A549 (cell line): ENCODE results near the gene CDC26. TPM values are rescaled to one million over a fixed set of nuclear protein-coding genes. Genes with fewer than 3 reads are reported as not detected.
"Not testable (repeated sequence)": the region's sequence is repeated elsewhere in the genome, so short reads cannot be mapped to it uniquely, and the experiment has no call there.

Source experiments
- ATAC-seq, 2 experiments: fragments of 200-7000 bp in 1 of 2; fragments of >200 bp in 1 of 2; cut with Nextera tagmentation in 1 of 2; cut with Tn5 transposase in 1 of 2; 3 replicates each; pipeline versions ENCODE4 v1.8.0 to v1.9.1; 2018 to 2020; ENCODE audit warnings: mild to moderate bottlenecking in 1 of 2, moderate library complexity in 1 of 2
- CTCF ChIA-PET: fragments of 300-600 bp; sonication (Branson Sonifier 250); formaldehyde crosslinking; extraction: SDS; loops from one replicate; lab custom pipeline; 2021; ENCODE audit warnings: antibody characterized with exemption, inconsistent platforms; lab: Yijun Ruan, JAX
- POLR2A ChIA-PET: fragments of 350-600 bp; formaldehyde crosslinking; extraction: SDS; loops from one replicate; lab custom pipeline; 2021; ENCODE audit warnings: antibody characterized with exemption, inconsistent platforms; lab: Yijun Ruan, JAX
- DNase-seq, 2 experiments: peaks; one replicate each; pipeline versions ENCODE4 v3.0.0 to v3.0.0-alpha.2; 2011 to 2016; ENCODE audit warnings: low read depth in 1 of 2, low spot score in 1 of 2
- FAIRE-seq: peaks from 2 replicates; lab custom pipeline; 2011; peaks lifted over from hg19 to GRCh38; lab: Jason Lieb, UNC
- H3K27ac ChIP-seq, 2 experiments: fragments of >200 bp; sonication (Bioruptor Twin); formaldehyde crosslinking; 3 replicates each; pipeline ENCODE4 v1.5.1; 2016 to 2017
- H3K4me1 ChIP-seq: fragments of >200 bp; sonication (Bioruptor Twin); formaldehyde crosslinking; 3 replicates; pipeline ENCODE4 v1.6.1; 2016
- H3K4me2 ChIP-seq: fragments of >200 bp; sonication (Bioruptor Twin); formaldehyde crosslinking; 3 replicates; pipeline ENCODE4 v1.6.1; 2016
- H3K4me3 ChIP-seq: fragments of >200 bp; sonication (Bioruptor Twin); formaldehyde crosslinking; 3 replicates; pipeline ENCODE4 v1.5.1; 2016
- H3K9me3 ChIP-seq: fragments of >200 bp; sonication (Bioruptor Twin); formaldehyde crosslinking; 3 replicates; pipeline ENCODE4 v1.6.1; 2016
- BCL3 ChIP-seq: fragments of >200 bp; sonication (Bioruptor Twin); formaldehyde crosslinking; IDR thresholded peaks from 3 replicates; pipeline ENCODE4 v1.6.1; 2016
- CEBPB ChIP-seq, 2 experiments: fragments of >200 bp in 1 of 2; sonication (Bioruptor Twin) in 1 of 2; formaldehyde crosslinking in 1 of 2; IDR thresholded peaks; 2 replicates each; pipeline ENCODE4 v1.6.1; 2012 to 2016
- E2F6 ChIP-seq: IDR thresholded peaks from 2 replicates; pipeline ENCODE4 v1.6.1; 2012; ENCODE audit warnings: low read depth, borderline replicate concordance
- EP300 ChIP-seq, 2 experiments: fragments of >200 bp; sonication (Bioruptor Twin); formaldehyde crosslinking; IDR thresholded peaks; 2 replicates in 1 of 2; 3 replicates in 1 of 2; pipeline ENCODE4 v1.6.1; 2016 to 2017
- GATA3 ChIP-seq: IDR thresholded peaks from 2 replicates; pipeline ENCODE4 v1.6.1; 2012; ENCODE audit warnings: borderline replicate concordance
- HOXA7 ChIP-seq: fragments of 250-450 bp; sonication (Bioruptor Pico); IDR thresholded peaks from 2 replicates; pipeline ENCODE4 v1.5.0; 2020; ENCODE audit warnings: mild to moderate bottlenecking, moderate library complexity
- MAX ChIP-seq: IDR thresholded peaks from 2 replicates; pipeline ENCODE4 v1.6.1; 2012
- MAZ ChIP-seq: fragments of 150-350 bp; IDR thresholded peaks from 2 replicates; pipeline ENCODE4 v1.6.1; 2014; ENCODE audit warnings: antibody characterized with exemption, low read depth, low read length, borderline replicate concordance
- MYC ChIP-seq: IDR thresholded peaks from 2 replicates; pipeline ENCODE4 v1.6.1; 2012; ENCODE audit warnings: mild to moderate bottlenecking, inconsistent platforms, low read length, improper control_type of control experiment, borderline replicate concordance
- REST ChIP-seq: fragments of 200-600 bp; sonication (generic); IDR thresholded peaks from 2 replicates; pipeline ENCODE4 v1.6.1; 2016; ENCODE audit warnings: antibody characterized with exemption, mild to moderate bottlenecking, moderate library complexity
- SREBF2 ChIP-seq: fragments of 450-650 bp; IDR thresholded peaks from 2 replicates; pipeline ENCODE4 v1.6.1; 2014; ENCODE audit warnings: mild to moderate bottlenecking, moderate library complexity
- TFCP2L1 ChIP-seq: fragments of 250-450 bp; sonication (Bioruptor Pico); IDR thresholded peaks from 2 replicates; pipeline ENCODE4 v1.5.0; 2021; ENCODE audit warnings: mild to moderate bottlenecking
- WGBS: methylation state at CpG from one replicate; pipeline ENCODE4 v1.1.6; 2017; ENCODE audit errors: missing lambda C conversion rate; 5-methylcytosine and 5-hydroxymethylcytosine counted together
- polyA plus RNA-seq, 4 experiments: library from polyadenylated mRNA; depleted of rRNA in 3 of 4; stranded (reverse); fragments of >200 nt; fragmentation: RNase III in 1 of 4; extraction: RNeasy Plus Mini Kit Qiagen cat#74134 plus additional on column Dnase treatment in 1 of 4; gene quantifications; 2 replicates in 3 of 4; 3 replicates in 1 of 4; pipeline ENCODE4 v1.2.3, GENCODE V29; 2011 to 2017

CDC26 gene
- polyA plus RNA-seq, 2 of the 4 experiments (the other 2 are of a cell fraction) = 69.0 to 80.7 TPM

GRCh38 chr9:113250807-113251206 lies 24.6 kb downstream of the CDC26 start (continued):
- TF ChIP-seq REST (no peak), HOXA7 (no peak)

GRCh38 chr9:113249661-113250060 lies 25.7 kb downstream of the CDC26 start:
- POLR2A ChIA-PET, ATAC-seq, FAIRE-seq, H3K4me3 ChIP-seq, CTCF ChIA-PET, H3K4me1 ChIP-seq, H3K4me2 ChIP-seq, H3K9me3 ChIP-seq, H3K27ac ChIP-seq, DNase-seq: not testable (repeated sequence)
- WGBS = 93% methylated on average over 2 of the region's 2 CpGs

GRCh38 chr9:113247640-113248039 lies 27.7 kb downstream of the CDC26 start:
- Histone ChIP-seq H3K4me3 (no peak overlapping the region), H3K9me3 (0 out of 3 replicates have a peak, but pooled peaks cover 4% of the 10 kb centered on the region), H3K4me1 (no peaks in the 10 kb centered on the region), H3K27ac (no peak overlapping the region), H3K4me2 (no peak overlapping the region)
- ATAC-seq (no peak), FAIRE-seq (no peak), DNase-seq (no peak)
- TF ChIP-seq SREBF2 (no peak), MAZ (no peak), EP300 (IDR thresholded peaks at IDR 0.05) (no peak), GATA3 (no peak), E2F6 (no peak), MAX (no peak), BCL3 (no peak)
- CTCF ChIA-PET = interaction anchor here (1.2 kb wide), 1 partner anchor 14 kb away, joined by 3 read pairs; no protein-coding TSS in a partner anchor
- POLR2A ChIA-PET = no interaction called here

- no peak overlapping the region for H3K27ac ChIP-seq
- H3K9me3 ChIP-seq = 0 out of 3 replicates have a peak, but pooled peaks cover 4% of the 10 kb centered on the region
- WGBS = 91% methylated on average over 6 of the region's 6 CpGs
- DNase-seq (no peak), ATAC-seq (no peak), FAIRE-seq (no peak)
- TF ChIP-seq CEBPB (IDR thresholded peaks at IDR 0.05) (no peak), GATA3 (no peak), MYC (no peak), TFCP2L1 (CRISPR knock-in tag) (no peak)
- H3K4me2 ChIP-seq = no peak overlapping the region
- no peaks in the 10 kb centered on the region for H3K4me1 ChIP-seq
- CTCF ChIA-PET = interaction anchor here (1.2 kb wide), 1 partner anchor 15 kb away, joined by 3 read pairs; no protein-coding TSS in a partner anchor
- POLR2A ChIA-PET = no interaction called here
- H3K4me3 ChIP-seq = no peak overlapping the region
Measured at GRCh38 chr9:113246928-113247327, 28.4 kb downstream of the CDC26 start.
